ENCODE data around the gene NPRL2. TPM values are rescaled to one million over a fixed set of nuclear protein-coding genes. Genes with fewer than 3 reads are reported as not detected.

Gene NPRL2
- total and polyA plus RNA-seq, 2 of the 13 experiments (the other 11 are each of a cell fraction or from before 2014, with no cell fraction given) = 30.6 to 51.4 TPM

DNA sequence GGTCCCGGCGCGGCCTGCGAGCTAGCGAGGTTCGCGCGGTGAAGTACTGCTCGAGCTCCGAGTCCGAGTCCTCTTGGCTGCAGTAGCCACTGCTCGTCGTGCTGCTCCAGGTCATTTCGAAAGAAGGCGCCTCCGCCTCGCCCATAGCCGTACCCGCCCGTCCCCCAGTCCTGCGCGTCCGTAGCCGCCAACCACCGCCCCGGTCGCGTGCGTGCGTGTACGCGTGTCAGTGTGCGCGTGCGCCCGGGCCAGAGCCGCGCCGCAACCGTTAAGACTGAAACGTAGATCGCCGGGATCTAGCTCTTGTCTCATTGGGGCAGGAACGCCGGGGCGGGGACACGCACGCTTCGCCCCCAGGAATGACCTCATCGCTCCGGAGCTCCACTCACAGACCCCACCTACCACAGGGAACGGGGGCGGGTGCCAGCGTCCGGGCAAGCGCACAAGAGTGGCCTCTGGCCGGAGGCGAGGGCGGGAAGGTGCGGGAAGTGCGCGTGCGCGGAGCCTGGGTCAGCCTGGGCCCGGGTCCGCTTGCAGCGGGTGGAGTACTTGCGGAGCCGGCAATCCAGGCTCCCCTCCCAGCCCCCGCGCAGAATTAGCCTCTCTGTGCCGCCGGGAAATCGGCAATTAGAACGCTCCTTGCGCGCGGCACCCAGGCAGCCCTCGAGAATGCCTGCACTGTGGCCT is 13.3 kb downstream of the NPRL2 start (continued):
- TF ChIP-seq SP4 (CRISPR knock-in tag; IDR thresholded peaks at IDR 0.05) (peak; percentile 82), KAT8 (CRISPR knock-in tag; IDR thresholded peaks at IDR 0.05) (peak; percentile 65), PAF1 (CRISPR knock-in tag; IDR thresholded peaks at IDR 0.05) (no peak), ZNF441 (CRISPR knock-in tag; IDR thresholded peaks at IDR 0.05; ENCODE audit: borderline replicate concordance) (peak; percentile 26; the same call in 1 of the 2 replicates), ZFYVE20 (CRISPR knock-in tag; IDR thresholded peaks at IDR 0.05; ENCODE audit: borderline replicate concordance, low read depth) (no peak), HOMEZ (CRISPR knock-in tag; IDR thresholded peaks at IDR 0.05; ENCODE audit: low read depth) (peak; percentile 43; the same call in 1 of the 2 replicates), KAT2B (IDR thresholded peaks at IDR 0.05; ENCODE audit: borderline replicate concordance, low read depth, low read length) (no peak), ZKSCAN5 (CRISPR knock-in tag; IDR thresholded peaks at IDR 0.05) (no peak), AGO2 (optimal IDR thresholded peaks at IDR 0.05; ENCODE audit: low read depth, low read length) (no peak), ZNF543 (CRISPR knock-in tag; IDR thresholded peaks at IDR 0.05) (0 out of 2 replicates have a peak, but pooled peaks have one; percentile 64), ARNT (IDR thresholded peaks at IDR 0.05) (no peak), MBNL3 (CRISPR knock-in tag; conservative IDR thresholded peaks at IDR 0.05) (no peak), REL (CRISPR knock-in tag; conservative IDR thresholded peaks at IDR 0.05) (peak; percentile 93), TBL1XR1 (IDR thresholded peaks at IDR 0.05; ENCODE audit: borderline replicate concordance, low read length, partially characterized antibody) (peak; percentile 36), ESRRA (CRISPR knock-in tag; IDR thresholded peaks at IDR 0.05; ENCODE audit: low read depth) (peak; percentile 21; the same call in 1 of the 2 replicates), THAP9 (CRISPR knock-in tag; IDR thresholded peaks at IDR 0.05; ENCODE audit: borderline replicate concordance) (peak; percentile 5; the same call in 1 of the 2 replicates), ZNF264 (CRISPR knock-in tag; IDR thresholded peaks at IDR 0.05) (no peak), JUN (CRISPR knock-in tag; IDR thresholded peaks at IDR 0.05) (peak; percentile 90), ELF4 (CRISPR knock-in tag; IDR thresholded peaks at IDR 0.05; ENCODE audit: borderline replicate concordance) (no peak)
- TF ChIP-seq, protein P1, sequence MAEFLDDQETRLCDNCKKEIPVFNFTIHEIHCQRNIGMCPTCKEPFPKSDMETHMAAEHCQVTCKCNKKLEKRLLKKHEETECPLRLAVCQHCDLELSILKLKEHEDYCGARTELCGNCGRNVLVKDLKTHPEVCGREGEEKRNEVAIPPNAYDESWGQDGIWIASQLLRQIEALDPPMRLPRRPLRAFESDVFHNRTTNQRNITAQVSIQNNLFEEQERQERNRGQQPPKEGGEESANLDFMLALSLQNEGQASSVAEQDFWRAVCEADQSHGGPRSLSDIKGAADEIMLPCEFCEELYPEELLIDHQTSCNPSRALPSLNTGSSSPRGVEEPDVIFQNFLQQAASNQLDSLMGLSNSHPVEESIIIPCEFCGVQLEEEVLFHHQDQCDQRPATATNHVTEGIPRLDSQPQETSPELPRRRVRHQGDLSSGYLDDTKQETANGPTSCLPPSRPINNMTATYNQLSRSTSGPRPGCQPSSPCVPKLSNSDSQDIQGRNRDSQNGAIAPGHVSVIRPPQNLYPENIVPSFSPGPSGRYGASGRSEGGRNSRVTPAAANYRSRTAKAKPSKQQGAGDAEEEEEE (CRISPR knock-in tag; IDR thresholded peaks at IDR 0.05; ENCODE audit: borderline replicate concordance) = no peak
- TF ChIP-seq, protein P2, sequence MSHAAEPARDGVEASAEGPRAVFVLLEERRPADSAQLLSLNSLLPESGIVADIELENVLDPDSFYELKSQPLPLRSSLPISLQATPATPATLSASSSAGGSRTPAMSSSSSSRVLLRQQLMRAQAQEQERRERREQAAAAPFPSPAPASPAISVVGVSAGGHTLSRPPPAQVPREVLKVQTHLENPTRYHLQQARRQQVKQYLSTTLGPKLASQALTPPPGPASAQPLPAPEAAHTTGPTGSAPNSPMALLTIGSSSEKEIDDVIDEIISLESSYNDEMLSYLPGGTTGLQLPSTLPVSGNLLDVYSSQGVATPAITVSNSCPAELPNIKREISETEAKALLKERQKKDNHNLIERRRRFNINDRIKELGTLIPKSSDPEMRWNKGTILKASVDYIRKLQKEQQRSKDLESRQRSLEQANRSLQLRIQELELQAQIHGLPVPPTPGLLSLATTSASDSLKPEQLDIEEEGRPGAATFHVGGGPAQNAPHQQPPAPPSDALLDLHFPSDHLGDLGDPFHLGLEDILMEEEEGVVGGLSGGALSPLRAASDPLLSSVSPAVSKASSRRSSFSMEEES (CRISPR knock-in tag; IDR thresholded peaks at IDR 0.05) = no peak; the same call in none of the 2 replicates

Data from HepG2 (cell line).